ENCODE measurements around the gene COLEC12. TPM values are rescaled to one million over a fixed set of nuclear protein-coding genes. Genes with fewer than 3 reads are reported as not detected.

COLEC12 gene
- total and polyA plus RNA-seq, 2 donors (not counting 3 experiments of a cell fraction or from before 2014, with no cell fraction given), result 8.0 to 17.1 TPM

DNA sequence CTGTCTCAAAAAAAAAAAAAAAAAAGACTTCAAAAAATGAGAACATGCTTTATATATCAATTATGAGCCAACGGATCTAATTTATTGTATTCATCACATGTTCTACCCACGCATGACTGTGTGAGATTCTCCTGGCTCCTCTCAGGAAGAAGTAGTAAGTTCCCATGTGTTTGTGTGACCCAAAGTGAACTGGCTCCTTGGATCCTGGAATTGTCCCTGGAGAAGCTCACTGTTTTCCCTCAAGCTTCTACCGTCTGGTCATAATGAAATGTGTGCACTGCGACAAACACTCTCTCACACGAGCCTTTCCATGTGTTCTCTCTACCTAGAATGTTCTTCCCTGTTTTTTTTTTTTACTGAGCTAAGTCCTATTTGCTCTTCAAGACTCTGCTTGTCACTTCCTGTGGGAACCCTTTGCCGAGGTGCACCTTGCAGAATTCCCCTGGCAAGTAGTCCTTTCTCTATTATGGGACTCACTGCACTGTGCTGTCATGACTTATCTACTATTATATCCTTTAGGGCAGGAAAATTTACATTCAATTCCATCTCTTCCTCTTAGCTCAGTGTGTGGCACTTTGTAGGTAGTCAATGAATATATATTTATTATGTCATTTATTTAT lies 149.4 kb downstream of the COLEC12 start:
- CTCF ChIA-PET, result interaction anchor here (0.7 to 1.8 kb wide), 2 partner anchors 57 to 111 kb away, joined by 3 to 5 read pairs; no protein-coding TSS in a partner anchor

More for the DNA sequence above, 149.4 kb downstream of the COLEC12 start:
- intact Hi-C loops (cut with micrococcal nuclease) (no loop called here), dilution Hi-C loops (cut with MboI; ENCODE audit: extremely low pct_ligation_motif_present, low sequenced_read_pairs) (no loop called here)
- Histone ChIP-seq H3K79me2 (ENCODE audit: control insufficient read depth, insufficient read depth, low read length) (no peaks in the 10 kb centered on the region), H4K20me1 (replicated peaks; ENCODE audit: control insufficient read depth, extremely low read depth, insufficient read depth, low read length) (no peaks in the 10 kb centered on the region), H3K9me1 (replicated peaks; ENCODE audit: control insufficient read depth, extremely low read depth, insufficient read depth, low read length) (no peaks in the 10 kb centered on the region), H3K4me2 (ENCODE audit: insufficient read depth, low read length) (no peak overlapping the region), H3K36me3 (ENCODE audit: control insufficient read depth in 2 of 2, extremely low read depth in 1 of 2, insufficient read depth in 2 of 2, low read length in 2 of 2) (no peaks in the 10 kb centered on the region), H3K4me1 (ENCODE audit: control insufficient read depth, extremely low read depth, insufficient read depth, low read length) (no peaks in the 10 kb centered on the region), H3K27me3 (ENCODE audit: control insufficient read depth in 2 of 2, insufficient read depth in 2 of 2, low read length in 2 of 2) (no peaks in the 10 kb centered on the region), H3K27ac (ENCODE audit: insufficient read depth, low read depth, low read length) (no peak overlapping the region), H2AFZ (ENCODE audit: low read depth, low read length) (no peak overlapping the region), H3K9ac (replicated peaks; ENCODE audit: extremely low read depth, insufficient read depth, low read length) (no peak overlapping the region), H3K9me3 (replicated peaks; ENCODE audit: control insufficient read depth, insufficient read depth, low read length) (no peaks in the 10 kb centered on the region), H3K4me3 (replicated peaks in 1 of 3; ENCODE audit: insufficient read depth in 1 of 3, low read depth in 1 of 3, low read length in 3 of 3) (no peak overlapping the region)
- no TSS peak for BruUV-seq (replicated peaks)
- FAIRE-seq (no peak), DNase-seq (ENCODE audit: low read depth, low spot score) (no peak)
- no peak for TF ChIP-seq GATA2 (IDR thresholded peaks at IDR 0.05; ENCODE audit: insufficient read depth, insufficient read length, low read depth, low read length)
- TF ChIP-seq POLR2A (IDR thresholded peaks at IDR 0.05; ENCODE audit: low read depth, low read length), result no peak
- TF ChIP-seq, protein P1, sequence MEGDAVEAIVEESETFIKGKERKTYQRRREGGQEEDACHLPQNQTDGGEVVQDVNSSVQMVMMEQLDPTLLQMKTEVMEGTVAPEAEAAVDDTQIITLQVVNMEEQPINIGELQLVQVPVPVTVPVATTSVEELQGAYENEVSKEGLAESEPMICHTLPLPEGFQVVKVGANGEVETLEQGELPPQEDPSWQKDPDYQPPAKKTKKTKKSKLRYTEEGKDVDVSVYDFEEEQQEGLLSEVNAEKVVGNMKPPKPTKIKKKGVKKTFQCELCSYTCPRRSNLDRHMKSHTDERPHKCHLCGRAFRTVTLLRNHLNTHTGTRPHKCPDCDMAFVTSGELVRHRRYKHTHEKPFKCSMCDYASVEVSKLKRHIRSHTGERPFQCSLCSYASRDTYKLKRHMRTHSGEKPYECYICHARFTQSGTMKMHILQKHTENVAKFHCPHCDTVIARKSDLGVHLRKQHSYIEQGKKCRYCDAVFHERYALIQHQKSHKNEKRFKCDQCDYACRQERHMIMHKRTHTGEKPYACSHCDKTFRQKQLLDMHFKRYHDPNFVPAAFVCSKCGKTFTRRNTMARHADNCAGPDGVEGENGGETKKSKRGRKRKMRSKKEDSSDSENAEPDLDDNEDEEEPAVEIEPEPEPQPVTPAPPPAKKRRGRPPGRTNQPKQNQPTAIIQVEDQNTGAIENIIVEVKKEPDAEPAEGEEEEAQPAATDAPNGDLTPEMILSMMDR (IDR thresholded peaks at IDR 0.05; ENCODE audit: extremely low read depth in 1 of 2, insufficient read depth in 1 of 2, low read depth in 1 of 2, low read length in 2 of 2), result no peak
- TF ChIP-seq MYC (IDR thresholded peaks at IDR 0.05; ENCODE audit: low read depth, low read length), result no peak
- TF ChIP-seq FOS (IDR thresholded peaks at IDR 0.05; ENCODE audit: borderline replicate concordance, insufficient read depth, low read length), result no peak
- no peak for TF ChIP-seq EZH2 (IDR thresholded peaks at IDR 0.05; ENCODE audit: borderline replicate concordance, low read depth, low read length, severe bottlenecking)
- TF ChIP-seq JUN (IDR thresholded peaks at IDR 0.05; ENCODE audit: borderline replicate concordance, insufficient read depth, insufficient read length, low read depth), result no peak
- TF ChIP-seq POLR2AphosphoS5 (IDR thresholded peaks at IDR 0.05; ENCODE audit: insufficient read depth, low read depth, low read length), result no peak
- TF ChIP-seq, protein P2, sequence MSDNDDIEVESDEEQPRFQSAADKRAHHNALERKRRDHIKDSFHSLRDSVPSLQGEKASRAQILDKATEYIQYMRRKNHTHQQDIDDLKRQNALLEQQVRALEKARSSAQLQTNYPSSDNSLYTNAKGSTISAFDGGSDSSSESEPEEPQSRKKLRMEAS (IDR thresholded peaks at IDR 0.05; ENCODE audit: insufficient read depth, insufficient read length), result no peak
- POLR2A ChIA-PET, result no interaction called here
